RWPE1 (cell line): ENCODE results near the gene KRTAP22-1.

Experiments used
- CTCF ChIA-PET: fragments of 350-600 bp; sonication (Branson Sonifier 250); formaldehyde crosslinking; extraction: SDS; loops from one replicate; lab custom pipeline; 2021; lab: Yijun Ruan, JAX
- POLR2A ChIA-PET: fragments of 400-600 bp; formaldehyde crosslinking; extraction: SDS; loops from one replicate; lab custom pipeline; 2020; ENCODE audit warnings: antibody characterized with exemption; ENCODE audit not compliant: low non-redundant PET; lab: Yijun Ruan, JAX
- DNase-seq: peaks from one replicate; pipeline ENCODE4 v3.0.0; 2012; ENCODE audit warnings: low spot score
- H3K27ac ChIP-seq: fragments of 450-650 bp; 2 replicates; pipeline ENCODE4 v1.5.1; 2017
- TF ChIP-seq, protein P1 (sequence below): fragments of 450-650 bp; conservative IDR thresholded peaks from 2 replicates; pipeline ENCODE4 v1.5.1; 2017; ENCODE audit warnings: low read depth, mild to moderate bottlenecking

Gene KRTAP22-1

DNA sequence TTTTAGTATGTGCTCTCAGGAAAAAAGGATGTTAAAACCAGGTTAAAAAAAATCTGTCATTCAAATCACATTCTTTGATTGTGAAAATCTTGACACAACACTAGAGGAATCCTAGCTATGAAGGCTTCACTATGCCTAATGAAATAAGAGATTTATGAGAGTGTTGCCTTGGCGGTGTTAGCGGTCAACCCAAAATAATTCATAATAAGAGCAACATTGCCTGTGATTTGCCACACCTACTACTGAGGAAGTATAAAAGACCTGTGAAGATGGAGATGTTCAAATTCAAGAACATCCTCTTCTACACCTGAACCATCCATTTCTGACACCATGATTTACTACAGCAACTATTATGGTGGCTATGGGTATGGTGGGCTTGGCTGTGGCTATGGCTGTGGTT is 15.2 kb downstream of the KRTAP22-1 start, which contains the start of gene KRTAP20-1:
TSS of gene KRTAP20-1 (plus strand) at position 301 of the 400 bp plus-strand sequence. CDS start at position 331, 30 bp downstream.
- ChIA-PET CTCF (no interaction called here), POLR2A (no interaction called here)
- H3K27ac ChIP-seq: no peak within 1 kb of the TSS
- no peak for DNase-seq
- TF ChIP-seq, protein P1, sequence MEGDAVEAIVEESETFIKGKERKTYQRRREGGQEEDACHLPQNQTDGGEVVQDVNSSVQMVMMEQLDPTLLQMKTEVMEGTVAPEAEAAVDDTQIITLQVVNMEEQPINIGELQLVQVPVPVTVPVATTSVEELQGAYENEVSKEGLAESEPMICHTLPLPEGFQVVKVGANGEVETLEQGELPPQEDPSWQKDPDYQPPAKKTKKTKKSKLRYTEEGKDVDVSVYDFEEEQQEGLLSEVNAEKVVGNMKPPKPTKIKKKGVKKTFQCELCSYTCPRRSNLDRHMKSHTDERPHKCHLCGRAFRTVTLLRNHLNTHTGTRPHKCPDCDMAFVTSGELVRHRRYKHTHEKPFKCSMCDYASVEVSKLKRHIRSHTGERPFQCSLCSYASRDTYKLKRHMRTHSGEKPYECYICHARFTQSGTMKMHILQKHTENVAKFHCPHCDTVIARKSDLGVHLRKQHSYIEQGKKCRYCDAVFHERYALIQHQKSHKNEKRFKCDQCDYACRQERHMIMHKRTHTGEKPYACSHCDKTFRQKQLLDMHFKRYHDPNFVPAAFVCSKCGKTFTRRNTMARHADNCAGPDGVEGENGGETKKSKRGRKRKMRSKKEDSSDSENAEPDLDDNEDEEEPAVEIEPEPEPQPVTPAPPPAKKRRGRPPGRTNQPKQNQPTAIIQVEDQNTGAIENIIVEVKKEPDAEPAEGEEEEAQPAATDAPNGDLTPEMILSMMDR: no peak

DNA sequence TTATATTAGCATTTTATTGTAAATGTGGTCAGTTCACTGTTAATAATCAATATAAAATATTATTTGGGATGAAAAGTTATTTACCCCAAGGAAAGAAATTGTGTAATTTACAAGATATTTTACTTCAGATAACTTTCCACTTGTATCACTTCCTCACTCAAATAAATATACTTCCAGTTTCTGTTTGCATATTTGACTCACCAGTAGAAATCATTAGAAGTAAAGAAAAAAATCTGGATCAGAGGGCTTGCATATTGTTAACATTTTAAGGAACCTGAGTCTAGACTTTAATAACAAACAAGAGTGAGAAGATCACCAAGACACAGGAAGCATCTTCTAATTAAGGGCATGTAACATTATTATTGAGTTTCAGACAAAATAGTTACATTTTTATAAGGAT is 19.2 kb downstream of the KRTAP22-1 start:
- H3K27ac ChIP-seq: no peak overlapping the region
- TF ChIP-seq, protein P1: no peak

DNA sequence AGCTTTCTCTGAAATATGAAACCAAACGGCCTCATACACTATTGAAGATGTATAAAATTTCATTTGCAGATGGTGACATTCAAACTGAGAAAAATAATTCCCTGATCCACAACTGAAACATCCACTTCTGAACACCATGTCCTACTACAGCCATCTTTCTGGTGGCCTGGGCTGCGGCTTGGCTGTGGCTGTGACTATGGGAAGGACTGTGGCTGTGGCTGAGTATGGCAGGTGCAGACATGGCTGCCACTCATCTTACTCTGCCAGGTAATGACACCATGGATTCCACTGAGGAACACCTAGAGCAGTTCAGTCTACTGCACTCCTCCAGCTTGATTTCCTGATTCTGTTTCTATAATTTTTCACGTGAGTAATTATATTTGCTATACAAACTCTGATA is 19.6 kb downstream of the KRTAP22-1 start, which contains the start of gene KRTAP20-4:
TSS of gene KRTAP20-4 (plus strand) at position 106 of the 400 bp plus-strand sequence.
- H3K27ac ChIP-seq: no peak within 1 kb of the TSS
- no peak for DNase-seq
- ChIA-PET POLR2A (no interaction called here), CTCF (no interaction called here)
- TF ChIP-seq, protein P1: no peak

More for the DNA sequence above, 19.2 kb downstream of the KRTAP22-1 start:
- CTCF ChIA-PET: no interaction called here
- DNase-seq: no peak
- POLR2A ChIA-PET: no interaction called here

DNA sequence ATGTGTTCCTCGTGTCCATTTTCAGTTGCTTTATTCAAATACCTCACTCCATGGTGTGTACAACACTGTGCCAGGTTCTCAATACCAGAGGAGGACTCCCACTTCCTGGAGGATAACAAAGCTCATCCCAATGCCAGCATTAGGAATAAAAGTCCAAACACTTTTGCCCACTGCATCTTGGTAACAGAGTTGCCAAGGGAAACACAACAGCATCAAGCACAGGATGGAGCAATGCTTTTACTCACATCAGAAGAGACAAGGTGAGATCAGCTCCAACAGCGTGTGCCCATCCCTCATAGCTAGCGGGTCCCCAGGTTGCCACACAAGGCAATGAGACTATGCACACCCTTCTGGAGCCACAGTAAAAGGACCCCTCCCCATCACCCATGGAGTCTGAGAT is 22.5 kb downstream of the KRTAP22-1 start:
- no peak overlapping the region for H3K27ac ChIP-seq
- DNase-seq: no peak
- CTCF ChIA-PET: no interaction called here
- POLR2A ChIA-PET: no interaction called here
- TF ChIP-seq, protein P1: no peak

DNA sequence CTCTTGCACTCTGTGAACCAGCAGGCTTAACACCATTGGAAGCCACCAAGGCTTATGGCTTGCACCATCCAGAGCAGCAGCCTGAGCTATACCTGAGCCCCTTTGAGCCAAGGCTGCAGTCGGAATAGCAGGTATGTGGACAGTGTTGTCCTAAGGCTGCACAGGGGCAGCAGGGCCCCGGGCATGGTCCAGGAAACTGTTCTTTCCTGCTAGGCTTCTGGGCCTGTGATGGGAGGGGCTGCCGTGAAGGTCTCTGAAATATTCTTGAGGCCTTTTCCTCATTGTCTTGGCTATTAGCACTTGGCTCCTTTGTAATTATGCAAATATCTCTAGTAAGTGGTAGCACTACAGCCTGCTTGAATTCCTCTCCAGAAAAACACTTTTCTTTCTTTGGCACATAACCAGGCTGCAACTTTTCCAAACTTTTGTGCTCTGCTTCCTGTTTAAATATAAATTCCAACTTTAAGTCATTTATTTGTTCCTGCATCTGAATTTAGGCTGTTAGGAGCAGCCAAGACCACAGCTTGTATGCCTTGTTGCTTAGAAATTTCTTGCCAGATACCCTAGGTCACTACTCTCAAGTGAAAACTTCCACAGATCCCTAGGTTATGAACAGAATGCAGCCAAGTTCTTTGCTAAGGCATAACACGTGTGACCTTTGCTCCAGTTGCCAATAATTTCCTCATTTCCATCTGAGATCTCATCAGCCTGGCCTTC is 24.7 kb downstream of the KRTAP22-1 start:
- POLR2A ChIA-PET: no interaction called here
- TF ChIP-seq, protein P1: no peak
- H3K27ac ChIP-seq: no peak overlapping the region
- CTCF ChIA-PET: no interaction called here
- DNase-seq: no peak

GRCh38 chr21:30628109-30628508 is 27.2 kb downstream of the KRTAP22-1 start:
- no peak for DNase-seq
- H3K27ac ChIP-seq: no peak overlapping the region
- TF ChIP-seq, protein P1: no peak
- ChIA-PET CTCF (interaction anchor here (0.6 kb wide), 1 partner anchor 412 kb away, joined by 3 read pairs; no protein-coding TSS in a partner anchor), POLR2A (no interaction called here)
